HUDEP-2 (cell line): Measurements from ENCODE around the gene COX18.

Experiments used
- DNase-seq, 76 experiments: peaks; one replicate each; lab custom pipeline; 2025; ENCODE audit not compliant: unreplicated experiment in 76 of 76; lab: John Stamatoyannopoulos, UW

The COX18 gene

GRCh38 chr4:73069338-73070073 is at the start of gene COX18:
Gene COX18, minus strand, starts transcription at chr4:73069716. Its CDS starts 67 bp downstream, at chr4:73069649.
- peak; percentile 47 to 98 (median 94) for DNase-seq

- no peak for DNase-seq
Observed at GRCh38 chr4:73109493-73109892, 40.0 kb upstream of the COX18 start.

- DNase-seq = no peak
Observed at GRCh38 chr4:73104695-73105094, 35.2 kb upstream of the COX18 start.

GRCh38 chr4:73103799-73104503 is 34.4 kb upstream of the COX18 start:
- DNase-seq = peak in 8 of 76 experiments; percentile 1 to 29 (median 10)

- no peak for DNase-seq
Observed at GRCh38 chr4:73099143-73099542, 29.6 kb upstream of the COX18 start.

GRCh38 chr4:73098713-73099112 is 29.2 kb upstream of the COX18 start:
- no peak for DNase-seq

GRCh38 chr4:73098016-73098415 is 28.5 kb upstream of the COX18 start:
- no peak for DNase-seq

GRCh38 chr4:73092868-73093267 is 23.4 kb upstream of the COX18 start:
- no peak for DNase-seq

- DNase-seq = no peak
Observed at GRCh38 chr4:73090738-73091137, 21.2 kb upstream of the COX18 start.

GRCh38 chr4:73087871-73088270 is 18.4 kb upstream of the COX18 start:
- no peak for DNase-seq

- no peak for DNase-seq
Observed at GRCh38 chr4:73086095-73086868, 16.8 kb upstream of the COX18 start.

- DNase-seq = peak in 5 of 76 experiments; percentile 4 to 27 (median 21)
Observed at GRCh38 chr4:73080789-73081188, 11.3 kb upstream of the COX18 start.

GRCh38 chr4:73075832-73076231 is 6.3 kb upstream of the COX18 start:
- DNase-seq = no peak

- DNase-seq = peak in 3 of 76 experiments; percentile 36 to 46 (median 41)
Observed at GRCh38 chr4:73070074-73070390, 516 bp upstream of the COX18 start.

GRCh38 chr4:73068491-73069337 is 802 bp downstream of the COX18 start:
- peak in 32 of 76 experiments; percentile 1 to 72 (median 34) for DNase-seq

- DNase-seq = peak in 1 of 76 experiments; percentile 48
Observed at GRCh38 chr4:73067971-73068394, 1.5 kb downstream of the COX18 start.

GRCh38 chr4:73066928-73067327 is 2.6 kb downstream of the COX18 start:
- no peak for DNase-seq

- DNase-seq = peak in 23 of 76 experiments; percentile 1 to 44 (median 11)
Observed at GRCh38 chr4:73066445-73066844, 3.1 kb downstream of the COX18 start.

- no peak for DNase-seq
Observed at GRCh38 chr4:73064536-73064935, 5.0 kb downstream of the COX18 start.

GRCh38 chr4:73055241-73055897 is 14.1 kb downstream of the COX18 start:
- DNase-seq = no peak
